IMR-90 (cell line): ENCODE measurements around the gene LPXN.

Experiments
- BHLHE40 ChIP-seq: fragments of 150-350 bp; IDR thresholded peaks from 2 replicates; pipeline ENCODE4 v1.6.1; 2016; ENCODE audit warnings: mild to moderate bottlenecking, low read depth, low read length
- CEBPB ChIP-seq: IDR thresholded peaks from 2 replicates; pipeline ENCODE4 v1.6.1; 2012; ENCODE audit warnings: low read depth, low read length, improper control_type of control experiment
- MXI1 ChIP-seq: IDR thresholded peaks from 2 replicates; pipeline ENCODE4 v1.6.1; 2012; ENCODE audit warnings: low read depth, mild to moderate bottlenecking, low read length, moderate library complexity, borderline replicate concordance
- POLR2A ChIP-seq: IDR thresholded peaks from 2 replicates; pipeline ENCODE4 v1.6.1; 2012; ENCODE audit warnings: mild to moderate bottlenecking, low read depth, low read length
- RCOR1 ChIP-seq: IDR thresholded peaks from 2 replicates; pipeline ENCODE4 v1.6.1; 2012; ENCODE audit warnings: mild to moderate bottlenecking, low read length, improper control_type of control experiment; ENCODE audit not compliant: insufficient replicate concordance
- RFX5 ChIP-seq: IDR thresholded peaks from 2 replicates; pipeline ENCODE4 v1.8.0; 2012; ENCODE audit warnings: low read depth, mild to moderate bottlenecking, low read length, moderate library complexity
- TF ChIP-seq, protein P1 (sequence below): conservative IDR thresholded peaks from 2 replicates; pipeline ENCODE4 v1.5.1; 2012; ENCODE audit warnings: mild to moderate bottlenecking, low read depth, low read length, improper control_type of control experiment
- TF ChIP-seq, protein P2 (sequence below): fragments of 150-350 bp; IDR thresholded peaks from 2 replicates; pipeline ENCODE4 v1.6.1; 2016; ENCODE audit warnings: low read depth, mild to moderate bottlenecking, low read length, moderate library complexity, borderline replicate concordance

DNA sequence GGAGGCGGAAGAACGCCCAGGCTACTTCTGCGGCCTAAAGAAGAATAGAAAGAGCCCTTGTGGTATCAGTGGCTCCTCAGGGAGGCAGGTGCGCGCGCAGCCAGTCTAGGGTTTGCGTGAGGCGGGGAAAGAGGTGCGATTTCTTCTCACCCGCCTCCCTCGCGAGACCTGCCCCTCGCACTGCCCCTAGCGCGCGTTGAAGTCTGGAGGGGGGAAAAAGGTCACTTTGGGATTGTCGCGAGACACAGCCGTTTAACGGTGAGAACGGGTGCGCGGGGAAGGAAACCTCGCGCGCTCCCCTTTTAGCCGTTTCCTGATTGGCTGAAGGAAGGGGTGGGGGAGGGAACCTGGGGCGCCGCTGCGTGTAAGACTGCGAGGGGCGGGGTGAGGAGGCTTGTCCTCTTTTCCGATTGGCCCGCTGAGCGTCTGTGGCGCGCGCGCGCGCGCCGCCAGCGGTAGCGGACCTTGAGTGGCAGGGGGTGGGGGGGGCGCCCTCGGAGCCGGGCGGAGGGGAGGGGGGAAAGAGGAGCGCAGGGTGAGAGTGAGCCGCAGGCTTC, 3.1 kb upstream of the LPXN start, which contains the start of gene ZFP91:
- TF ChIP-seq, protein P1, sequence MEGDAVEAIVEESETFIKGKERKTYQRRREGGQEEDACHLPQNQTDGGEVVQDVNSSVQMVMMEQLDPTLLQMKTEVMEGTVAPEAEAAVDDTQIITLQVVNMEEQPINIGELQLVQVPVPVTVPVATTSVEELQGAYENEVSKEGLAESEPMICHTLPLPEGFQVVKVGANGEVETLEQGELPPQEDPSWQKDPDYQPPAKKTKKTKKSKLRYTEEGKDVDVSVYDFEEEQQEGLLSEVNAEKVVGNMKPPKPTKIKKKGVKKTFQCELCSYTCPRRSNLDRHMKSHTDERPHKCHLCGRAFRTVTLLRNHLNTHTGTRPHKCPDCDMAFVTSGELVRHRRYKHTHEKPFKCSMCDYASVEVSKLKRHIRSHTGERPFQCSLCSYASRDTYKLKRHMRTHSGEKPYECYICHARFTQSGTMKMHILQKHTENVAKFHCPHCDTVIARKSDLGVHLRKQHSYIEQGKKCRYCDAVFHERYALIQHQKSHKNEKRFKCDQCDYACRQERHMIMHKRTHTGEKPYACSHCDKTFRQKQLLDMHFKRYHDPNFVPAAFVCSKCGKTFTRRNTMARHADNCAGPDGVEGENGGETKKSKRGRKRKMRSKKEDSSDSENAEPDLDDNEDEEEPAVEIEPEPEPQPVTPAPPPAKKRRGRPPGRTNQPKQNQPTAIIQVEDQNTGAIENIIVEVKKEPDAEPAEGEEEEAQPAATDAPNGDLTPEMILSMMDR = no peak
- TF ChIP-seq, protein P2, sequence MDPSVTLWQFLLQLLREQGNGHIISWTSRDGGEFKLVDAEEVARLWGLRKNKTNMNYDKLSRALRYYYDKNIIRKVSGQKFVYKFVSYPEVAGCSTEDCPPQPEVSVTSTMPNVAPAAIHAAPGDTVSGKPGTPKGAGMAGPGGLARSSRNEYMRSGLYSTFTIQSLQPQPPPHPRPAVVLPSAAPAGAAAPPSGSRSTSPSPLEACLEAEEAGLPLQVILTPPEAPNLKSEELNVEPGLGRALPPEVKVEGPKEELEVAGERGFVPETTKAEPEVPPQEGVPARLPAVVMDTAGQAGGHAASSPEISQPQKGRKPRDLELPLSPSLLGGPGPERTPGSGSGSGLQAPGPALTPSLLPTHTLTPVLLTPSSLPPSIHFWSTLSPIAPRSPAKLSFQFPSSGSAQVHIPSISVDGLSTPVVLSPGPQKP = no peak
- TF ChIP-seq RFX5 (no peak), CEBPB (no peak), POLR2A (no peak), RCOR1 (no peak), MXI1 (no peak), BHLHE40 (peak; percentile 14; the same call in 1 of the 2 replicates)
